Adrenal gland (tissue), 5 donors: ENCODE measurements around the gene RAD9A.

ENCODE experiments used
- CTCF ChIP-seq, 6 experiments: fragments of 450-650 bp in 4 of 6; fragments of 200-600 bp in 2 of 6; sonication (generic) in 1 of 6; IDR thresholded peaks; 1 replicate in 5 of 6; 2 replicates in 1 of 6; pipeline versions ENCODE4 v1.5.1 to v1.8.0; 2016 to 2021; ENCODE audit warnings: antibody characterized with exemption in 6 of 6, mild to moderate bottlenecking in 2 of 6, moderate library complexity in 1 of 6
- POLR2A ChIP-seq, 2 donors: fragments of 450-650 bp; IDR thresholded peaks; one replicate each; pipeline ENCODE4 v1.6.1; 2017; ENCODE audit warnings: antibody characterized with exemption in 2 of 2, mild to moderate bottlenecking in 2 of 2, moderate library complexity in 1 of 2
- donor health status: DM: no; HTN: no; CAD: no.

- no peak for TF ChIP-seq POLR2A (IDR thresholded peaks at IDR 0.05)
- no peak for TF ChIP-seq CTCF (IDR thresholded peaks at IDR 0.05)
Observed at GRCh38 chr11:67435031-67435726, 43.4 kb downstream of the RAD9A start.
